Caco-2 (cell line): ENCODE data around the gene GPR68. TPM values are rescaled to one million over a fixed set of nuclear protein-coding genes. Genes with fewer than 3 reads are reported as not detected.
"Not testable (repeated sequence)": the region's sequence is repeated elsewhere in the genome, so short reads cannot be mapped to it uniquely, and the experiment has no call there.

Source experiments
- BruUV-seq: library from RNA; stranded (reverse); fragments of 400-500 nt; replicated peaks from 2 replicates; lab custom pipeline; 2021; lab: Mats Ljungman, UMichigan
- CTCF ChIA-PET: fragments of 300-600 bp; sonication (Branson Sonifier 250); formaldehyde crosslinking; loops from one replicate; lab custom pipeline; 2022; ENCODE audit warnings: antibody characterized with exemption; lab: Charles Lee
- POLR2A ChIA-PET: fragments of 300-600 bp; sonication (Branson Sonifier 250); formaldehyde crosslinking; loops from one replicate; lab custom pipeline; 2022; ENCODE audit warnings: antibody characterized with exemption; lab: Charles Lee
- DNase-seq, 2 experiments: peaks; one replicate each; pipeline versions ENCODE4 v3.0.0 to v3.0.0-alpha.2; 2020 to 2022
- H3K27me3 ChIP-seq: replicated peaks from 2 replicates; pipeline ENCODE4 v1.6.0; 2011; ENCODE audit warnings: low read length; ENCODE audit not compliant: control insufficient read depth, insufficient read depth
- H3K36me3 ChIP-seq: 2 replicates; pipeline ENCODE4 v1.5.1; 2011; ENCODE audit warnings: low read length; ENCODE audit not compliant: control insufficient read depth, insufficient read depth
- H3K4me1 ChIP-seq: fragments of 250-450 bp; sonication (Bioruptor Pico); 2 replicates; pipeline ENCODE4 v1.5.1; 2020; ENCODE audit warnings: mild to moderate bottlenecking
- H3K4me3 ChIP-seq: 2 replicates; pipeline ENCODE4 v1.5.1; 2011; ENCODE audit warnings: low read depth, mild to moderate bottlenecking, control low read depth, low read length
- H3K9me3 ChIP-seq: fragments of 250-450 bp; sonication (Bioruptor Pico); 2 replicates; pipeline ENCODE4 v1.5.1; 2020; ENCODE audit warnings: mild to moderate bottlenecking, moderate library complexity
- H3K27ac Mint-ChIP-seq: one replicate; pipeline ENCODE4 v1.8.0; 2022; ENCODE audit warnings: mixed read lengths; ENCODE audit not compliant: unreplicated experiment
- H3K27me3 Mint-ChIP-seq: one replicate; pipeline ENCODE4 v1.8.0; 2022; ENCODE audit warnings: mixed read lengths; ENCODE audit not compliant: insufficient read depth, unreplicated experiment
- H3K36me3 Mint-ChIP-seq: one replicate; pipeline ENCODE4 v1.8.0; 2022; ENCODE audit warnings: mild to moderate bottlenecking, mixed read lengths; ENCODE audit not compliant: insufficient read depth, unreplicated experiment
- H3K4me1 Mint-ChIP-seq: one replicate; pipeline ENCODE4 v1.8.0; 2022; ENCODE audit warnings: low read depth, mixed read lengths; ENCODE audit not compliant: unreplicated experiment
- H3K4me3 Mint-ChIP-seq: one replicate; pipeline ENCODE4 v1.8.0; 2022; ENCODE audit warnings: mild to moderate bottlenecking, moderate library complexity, mixed read lengths; ENCODE audit not compliant: unreplicated experiment
- H3K9me3 Mint-ChIP-seq: one replicate; pipeline ENCODE4 v1.8.0; 2022; ENCODE audit warnings: mixed read lengths; ENCODE audit not compliant: unreplicated experiment
- intact Hi-C: fragments of 100-400 bp; cut with micrococcal nuclease; formaldehyde crosslinking; loops from one replicate; pipeline ENCODE4 v1.10.0; 2022; ENCODE audit not compliant: unreplicated experiment
- total RNA-seq: library from RNA; stranded (reverse); gene quantifications from 2 replicates; pipeline ENCODE4 v1.2.3, GENCODE V29; 2022
- TF ChIP-seq, protein P1 (sequence below), 2 experiments: fragments of 200-600 bp in 1 of 2; IDR thresholded peaks; 1 replicate in 1 of 2; 2 replicates in 1 of 2; pipeline versions ENCODE4 v1.5.1 to v1.8.0; 2011 to 2022; ENCODE audit warnings: antibody characterized with exemption in 1 of 2, control low read depth in 1 of 2, inconsistent platforms in 1 of 2, low read depth in 1 of 2, low read length in 1 of 2, mild to moderate bottlenecking in 1 of 2, moderate library complexity in 1 of 2; ENCODE audit not compliant: insufficient read depth in 1 of 2, severe bottlenecking in 1 of 2, unreplicated experiment in 1 of 2

GPR68 gene
- total RNA-seq, 1 experiment from 2014 or later = 0.14 TPM

DNA sequence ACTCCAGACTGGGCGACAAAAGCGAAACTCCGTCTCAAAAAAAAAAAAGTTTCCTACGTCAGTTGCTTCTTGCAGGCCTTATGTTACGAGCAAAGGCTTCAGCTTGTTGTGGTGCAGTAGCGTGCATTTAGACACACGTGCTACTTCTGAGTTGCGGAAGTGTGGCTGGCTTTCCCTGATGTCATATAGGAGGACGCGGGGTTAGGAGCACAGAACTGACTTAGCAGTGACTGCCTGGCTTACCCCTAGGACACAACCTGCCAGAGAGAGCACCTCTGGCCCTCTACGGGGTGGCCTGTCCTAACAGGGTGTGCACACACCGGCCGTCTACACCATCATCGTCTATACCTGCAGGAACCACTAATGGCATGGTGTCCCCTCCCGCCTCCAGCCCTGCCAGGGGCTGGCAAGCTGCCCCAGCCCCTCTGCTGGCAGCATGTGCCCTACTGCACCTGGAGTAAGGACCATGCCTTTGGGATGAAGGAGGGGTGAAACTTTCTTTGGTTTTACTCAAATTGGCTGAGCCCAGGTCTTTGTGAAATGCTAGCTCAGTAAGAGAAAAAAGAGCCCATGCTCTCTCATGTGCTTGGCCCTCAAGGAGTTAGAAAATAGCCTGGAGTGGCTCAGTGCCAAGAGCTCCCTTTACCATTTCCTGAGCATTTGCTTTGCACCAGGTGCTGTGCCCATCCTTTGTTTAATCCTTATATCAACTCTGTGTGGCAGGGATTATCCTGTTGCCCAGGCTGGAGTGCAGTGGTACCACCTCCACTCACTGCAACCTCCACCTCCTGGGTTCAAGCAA is 1.7 kb upstream of the GPR68 start:
- no peak overlapping the region for H3K27ac Mint-ChIP-seq
- no peak for DNase-seq
- Histone ChIP-seq H3K36me3 (no peaks in the 10 kb centered on the region), H3K4me3 (no peak overlapping the region), H3K27me3 (no peaks in the 10 kb centered on the region), H3K4me1 (no peaks in the 10 kb centered on the region), H3K9me3 (no peaks in the 10 kb centered on the region)
- H3K4me3 Mint-ChIP-seq = no peak overlapping the region
- no peaks in the 10 kb centered on the region for H3K36me3 Mint-ChIP-seq
- peaks cover 10% of the 10 kb centered on the region for H3K9me3 Mint-ChIP-seq
- CTCF ChIA-PET = no interaction called here
- POLR2A ChIA-PET = no interaction called here
- TF ChIP-seq, protein P1, sequence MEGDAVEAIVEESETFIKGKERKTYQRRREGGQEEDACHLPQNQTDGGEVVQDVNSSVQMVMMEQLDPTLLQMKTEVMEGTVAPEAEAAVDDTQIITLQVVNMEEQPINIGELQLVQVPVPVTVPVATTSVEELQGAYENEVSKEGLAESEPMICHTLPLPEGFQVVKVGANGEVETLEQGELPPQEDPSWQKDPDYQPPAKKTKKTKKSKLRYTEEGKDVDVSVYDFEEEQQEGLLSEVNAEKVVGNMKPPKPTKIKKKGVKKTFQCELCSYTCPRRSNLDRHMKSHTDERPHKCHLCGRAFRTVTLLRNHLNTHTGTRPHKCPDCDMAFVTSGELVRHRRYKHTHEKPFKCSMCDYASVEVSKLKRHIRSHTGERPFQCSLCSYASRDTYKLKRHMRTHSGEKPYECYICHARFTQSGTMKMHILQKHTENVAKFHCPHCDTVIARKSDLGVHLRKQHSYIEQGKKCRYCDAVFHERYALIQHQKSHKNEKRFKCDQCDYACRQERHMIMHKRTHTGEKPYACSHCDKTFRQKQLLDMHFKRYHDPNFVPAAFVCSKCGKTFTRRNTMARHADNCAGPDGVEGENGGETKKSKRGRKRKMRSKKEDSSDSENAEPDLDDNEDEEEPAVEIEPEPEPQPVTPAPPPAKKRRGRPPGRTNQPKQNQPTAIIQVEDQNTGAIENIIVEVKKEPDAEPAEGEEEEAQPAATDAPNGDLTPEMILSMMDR (IDR thresholded peaks at IDR 0.05; ENCODE audit: insufficient read depth in 1 of 2, low read depth in 1 of 2, low read length in 1 of 2, severe bottlenecking in 1 of 2, unreplicated experiment in 1 of 2) = no peak
- peaks cover 5% of the 10 kb centered on the region for H3K27me3 Mint-ChIP-seq
- H3K4me1 Mint-ChIP-seq = no peaks in the 10 kb centered on the region
- intact Hi-C loops = no loop called here
- BruUV-seq = no TSS peak

DNA sequence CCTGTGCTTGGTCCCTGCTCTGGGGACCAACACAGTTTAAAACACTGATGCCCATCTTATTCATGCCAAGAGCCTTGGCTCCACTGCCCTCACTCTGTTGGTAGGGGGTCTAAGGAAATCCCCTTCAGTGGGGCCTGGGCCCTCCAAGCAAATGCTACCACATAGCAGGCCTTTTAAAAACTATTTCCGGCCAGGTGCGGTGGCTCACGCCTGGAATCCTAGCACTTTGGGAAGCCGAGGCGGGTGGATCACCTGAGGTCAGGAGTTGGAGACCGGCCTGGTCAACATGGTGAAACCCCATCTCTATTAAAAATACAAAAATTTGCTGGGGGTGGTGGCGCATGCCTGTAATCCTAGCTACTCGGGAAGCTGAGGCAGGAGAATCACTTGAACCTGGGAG is 1.1 kb upstream of the GPR68 start:
- POLR2A ChIA-PET, H3K27me3 ChIP-seq, BruUV-seq, H3K9me3 ChIP-seq, CTCF ChIA-PET, DNase-seq, intact Hi-C loops, H3K27me3 Mint-ChIP-seq, H3K4me3 Mint-ChIP-seq, H3K36me3 ChIP-seq, H3K4me1 ChIP-seq, H3K4me3 ChIP-seq, H3K9me3 Mint-ChIP-seq, H3K27ac Mint-ChIP-seq, H3K36me3 Mint-ChIP-seq, H3K4me1 Mint-ChIP-seq: not testable (repeated sequence)

DNA sequence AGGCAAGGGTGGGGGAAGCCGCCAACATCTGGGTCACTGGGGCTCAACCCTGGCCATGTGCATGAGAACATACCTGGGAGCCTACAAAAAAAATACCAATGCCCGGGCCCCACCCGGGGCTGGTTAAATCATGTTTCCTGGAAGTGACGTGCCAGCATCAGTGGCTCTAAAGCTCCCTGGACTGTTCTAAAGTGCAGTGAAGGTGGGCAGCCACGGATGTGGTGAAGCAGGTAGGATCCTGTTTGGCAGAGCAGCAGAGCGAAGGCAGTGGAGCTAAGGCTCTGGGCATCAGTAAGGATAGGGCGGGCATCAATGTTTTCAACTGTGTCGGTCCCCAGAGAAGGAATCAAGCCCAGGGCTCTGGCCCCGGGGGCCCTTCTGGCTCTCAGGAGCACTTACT is 525 bp upstream of the GPR68 start:
- peaks cover 5% of the 10 kb centered on the region for H3K27me3 Mint-ChIP-seq
- H3K9me3 ChIP-seq = no peaks in the 10 kb centered on the region
- peaks cover 11% of the 10 kb centered on the region for H3K9me3 Mint-ChIP-seq
- POLR2A ChIA-PET = no interaction called here
- H3K4me1 Mint-ChIP-seq = no peaks in the 10 kb centered on the region
- H3K36me3 ChIP-seq = no peaks in the 10 kb centered on the region
- intact Hi-C loops = no loop called here
- no peak overlapping the region for H3K4me3 Mint-ChIP-seq
- H3K36me3 Mint-ChIP-seq = no peaks in the 10 kb centered on the region
- CTCF ChIA-PET = no interaction called here
- H3K4me1 ChIP-seq = no peaks in the 10 kb centered on the region
- no peak overlapping the region for H3K27ac Mint-ChIP-seq
- BruUV-seq = no TSS peak
- H3K27me3 ChIP-seq = no peaks in the 10 kb centered on the region
- TF ChIP-seq, protein P1 (IDR thresholded peaks at IDR 0.05; ENCODE audit: insufficient read depth in 1 of 2, low read depth in 1 of 2, low read length in 1 of 2, severe bottlenecking in 1 of 2, unreplicated experiment in 1 of 2) = no peak
- no peak overlapping the region for H3K4me3 ChIP-seq
- DNase-seq = no peak
